Stimulated activated CD8-positive, alpha-beta memory T cell treated with anti-CD3 and anti-CD28 coated beads, Interleukin-7, amount 100 ng/mL, for 4 hours (primary cell): ENCODE data around the gene MUC5B.

Experiments
- DNase-seq, 2 donors: peaks; one replicate each; pipeline ENCODE4 v3.0.0-alpha.2; 2020; ENCODE audit warnings: low read depth in 2 of 2

MUC5B gene

GRCh38 chr11:1267441-1268100 lies 44.7 kb downstream of the MUC5B start:
- no peak for DNase-seq

- DNase-seq = no peak
Observed at GRCh38 chr11:1269957-1270356, 47.1 kb downstream of the MUC5B start.

- no peak for DNase-seq
Observed at GRCh38 chr11:1270476-1270875, 47.6 kb downstream of the MUC5B start.

GRCh38 chr11:1271002-1271401 lies 48.1 kb downstream of the MUC5B start:
- DNase-seq = no peak

GRCh38 chr11:1271406-1271805 lies 48.5 kb downstream of the MUC5B start:
- no peak for DNase-seq

- no peak for DNase-seq
Observed at GRCh38 chr11:1271927-1272326, 49.1 kb downstream of the MUC5B start.

- DNase-seq = no peak
Observed at GRCh38 chr11:1272531-1272930, 49.7 kb downstream of the MUC5B start.

- DNase-seq = no peak
Observed at GRCh38 chr11:1274501-1274900, 51.6 kb downstream of the MUC5B start.

- DNase-seq = no peak
Observed at GRCh38 chr11:1275021-1275420, 52.2 kb downstream of the MUC5B start.

GRCh38 chr11:1276041-1276790 lies 53.4 kb downstream of the MUC5B start:
- no peak for DNase-seq

GRCh38 chr11:1276866-1277615 lies 54.2 kb downstream of the MUC5B start:
- no peak for DNase-seq

- no peak for DNase-seq
Observed at GRCh38 chr11:1277936-1278512, 55.2 kb downstream of the MUC5B start.

- DNase-seq = no peak
Observed at GRCh38 chr11:1278766-1279673, 56.2 kb downstream of the MUC5B start.

- no peak for DNase-seq
Observed at GRCh38 chr11:1279674-1280055, 56.8 kb downstream of the MUC5B start.

GRCh38 chr11:1280116-1281035 lies 57.5 kb downstream of the MUC5B start:
- no peak for DNase-seq

- no peak for DNase-seq
Observed at GRCh38 chr11:1281326-1281973, 58.6 kb downstream of the MUC5B start.

GRCh38 chr11:1281974-1282365 lies 59.1 kb downstream of the MUC5B start:
- DNase-seq = no peak

GRCh38 chr11:1283091-1283511 lies 60.2 kb downstream of the MUC5B start:
- no peak for DNase-seq

- DNase-seq = no peak
Observed at GRCh38 chr11:1283906-1284305, 61.0 kb downstream of the MUC5B start.

- DNase-seq = no peak
Observed at GRCh38 chr11:1285316-1285744, 62.5 kb downstream of the MUC5B start.
